Putamen (tissue), 1 donor: Measurements from ENCODE around the gene XIRP1.

Experiments used
- DNase-seq: peaks from one replicate; pipeline ENCODE4 v3.0.0-alpha.2; 2016; ENCODE audit warnings: low spot score

The XIRP1 gene

DNA sequence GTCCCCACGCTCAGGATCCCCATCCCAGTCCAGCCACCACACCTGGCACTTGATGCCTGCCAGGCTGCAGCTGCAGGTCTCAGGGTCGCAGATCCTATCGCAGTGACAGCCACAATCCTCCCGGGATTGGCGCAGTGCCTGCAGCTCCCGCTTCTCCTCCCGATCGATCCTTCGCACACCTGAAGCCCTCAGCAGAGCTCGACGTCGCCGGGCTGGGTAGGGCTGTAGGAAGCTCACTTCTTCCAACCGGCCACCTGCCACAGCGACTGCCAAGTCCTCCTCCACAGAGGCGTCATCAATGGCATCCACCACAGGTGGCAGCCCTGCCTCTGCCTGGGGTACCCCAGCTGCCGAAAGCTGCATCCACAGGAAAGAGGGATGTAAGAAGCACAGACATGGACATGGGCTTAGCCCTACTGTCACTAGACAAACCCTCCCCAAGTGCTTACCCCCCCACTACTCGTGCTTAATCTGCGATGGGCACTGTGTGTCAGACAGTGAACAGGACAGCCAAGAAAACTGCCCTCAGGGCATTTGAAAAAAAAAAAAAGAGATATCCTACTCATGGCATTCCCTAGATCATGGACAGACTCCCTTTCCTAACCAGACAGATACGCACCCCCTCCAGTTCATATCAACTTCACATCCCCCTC lies 48.2 kb downstream of the XIRP1 start:
- DNase-seq: no peak

DNA sequence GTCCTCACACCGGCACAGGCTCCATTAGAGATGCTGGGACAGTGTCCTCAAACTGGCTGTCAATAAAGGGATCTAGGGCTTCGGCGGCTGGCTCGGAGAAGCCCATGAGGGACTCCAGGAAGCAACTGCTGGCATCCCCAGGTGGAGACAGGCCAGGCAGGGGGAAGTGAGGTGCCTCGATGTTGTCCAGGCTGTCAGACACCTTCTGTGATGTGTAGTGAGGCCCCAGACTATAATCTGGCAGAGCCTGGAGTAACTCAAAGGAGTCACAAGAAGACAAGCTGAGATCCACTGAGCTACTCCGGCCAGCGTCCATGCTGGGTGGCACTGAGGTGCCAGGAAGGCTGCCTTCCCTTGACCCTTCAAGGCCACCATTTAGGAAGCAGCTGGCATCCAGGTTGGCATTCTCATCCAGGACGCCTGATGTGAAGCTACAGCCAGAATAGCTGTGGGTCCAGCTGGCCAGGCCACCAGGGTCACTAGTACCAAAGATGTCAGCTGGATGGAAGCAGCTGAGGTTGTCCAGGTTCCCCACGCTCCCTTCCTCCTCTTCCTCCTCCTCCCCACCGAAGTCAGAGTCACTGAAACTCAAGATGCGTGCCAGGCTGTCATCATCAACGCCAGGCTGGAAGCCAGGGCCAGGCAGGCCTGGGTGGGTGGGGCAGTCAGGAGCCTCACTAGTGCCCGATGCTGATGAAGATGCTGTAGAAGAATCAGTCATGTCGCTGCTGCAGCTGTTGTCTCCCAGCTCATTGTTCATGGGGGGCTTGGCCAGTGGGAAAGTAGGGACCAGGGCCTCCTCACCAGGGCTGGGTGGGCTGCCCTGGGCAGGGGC lies 49.1 kb downstream of the XIRP1 start:
- no peak for DNase-seq

DNA sequence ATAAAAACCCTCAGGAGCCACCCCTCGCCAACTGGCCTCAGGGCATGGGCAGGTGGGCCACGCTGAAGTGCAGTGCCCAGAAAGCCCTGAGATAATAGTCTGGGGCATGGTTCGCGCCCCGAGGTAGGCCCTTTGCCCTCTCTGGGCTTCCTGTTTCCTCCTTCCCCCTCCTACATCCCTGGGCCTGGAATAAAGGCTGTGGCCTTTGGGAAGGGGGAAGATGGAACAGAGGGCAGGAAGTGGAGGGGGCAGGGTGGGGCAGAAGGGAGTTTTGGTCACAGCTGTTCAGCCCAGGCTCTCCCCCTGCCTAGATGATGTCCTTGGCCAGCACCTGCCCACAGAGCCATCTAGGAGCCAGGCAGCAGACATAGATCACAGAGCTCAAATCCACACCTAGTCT lies 50.3 kb downstream of the XIRP1 start:
- no peak for DNase-seq

DNA sequence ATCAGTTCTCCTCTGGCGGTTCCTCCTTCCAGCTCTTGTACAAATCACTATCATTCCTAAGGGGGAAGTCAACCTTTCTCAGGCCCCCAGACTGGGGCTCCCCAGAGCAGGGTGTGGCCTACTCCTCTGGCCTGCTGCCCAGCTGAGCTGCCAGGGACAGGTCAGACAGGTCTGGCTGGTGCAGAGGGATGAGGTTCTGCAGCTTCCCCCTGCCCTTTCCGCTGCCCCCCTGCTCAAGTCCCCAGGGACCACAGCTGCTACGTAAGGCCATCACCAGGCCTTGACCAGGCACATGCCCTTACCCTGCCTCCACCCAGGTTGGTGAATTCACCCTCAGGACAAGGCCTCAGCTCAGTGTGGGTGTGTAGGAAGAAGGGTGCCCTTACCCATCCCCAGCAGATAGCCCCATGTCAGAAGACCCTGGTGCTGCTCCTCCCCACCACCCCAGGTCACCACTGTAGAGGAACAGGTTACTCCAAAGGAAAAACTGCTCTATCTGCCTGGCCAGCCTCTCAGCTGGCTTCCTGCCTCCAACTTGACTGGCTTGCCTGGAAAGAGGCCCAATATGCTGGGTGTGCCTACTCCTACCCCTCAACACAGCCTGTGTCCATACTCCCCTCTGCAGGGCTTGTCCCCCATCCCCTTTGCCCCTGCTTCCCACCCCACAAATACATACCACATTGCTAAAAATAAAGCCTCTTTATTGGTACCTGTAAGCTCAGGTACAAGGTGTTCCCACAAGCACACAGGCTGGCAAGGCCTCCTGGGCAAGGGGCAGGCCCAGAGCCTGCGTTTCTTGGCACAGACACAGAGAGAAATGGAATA lies 51.0 kb downstream of the XIRP1 start:
- DNase-seq: no peak

DNA sequence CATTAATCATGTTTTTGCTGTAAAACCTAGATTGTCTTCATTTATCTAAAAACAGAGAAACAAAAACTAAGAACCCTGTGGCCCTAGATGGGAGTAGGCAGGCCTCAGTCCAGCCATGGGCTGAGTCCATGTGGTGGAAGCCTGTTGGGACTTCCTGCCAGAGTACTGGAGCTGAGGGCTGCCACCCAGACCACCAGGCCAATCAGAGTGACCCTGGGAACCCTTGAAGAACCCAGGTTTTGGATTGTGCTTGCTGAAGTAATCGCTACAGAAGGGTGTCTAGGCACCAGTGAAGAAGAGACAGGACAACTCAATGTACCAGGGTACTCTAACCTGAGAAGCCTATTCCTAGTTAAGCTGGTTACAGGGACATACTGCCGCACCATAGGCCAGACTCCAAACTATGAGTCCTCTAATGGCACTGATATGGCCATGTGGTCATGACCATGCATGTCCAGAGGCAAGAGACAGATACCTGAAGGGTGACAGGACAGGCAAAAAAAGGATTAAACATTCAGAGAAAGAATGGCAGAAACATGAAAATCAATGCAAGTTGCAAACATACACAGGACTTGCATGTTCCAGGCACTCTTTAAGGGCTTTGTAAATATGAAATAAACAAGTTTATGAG lies 51.9 kb downstream of the XIRP1 start:
- DNase-seq: no peak

DNA sequence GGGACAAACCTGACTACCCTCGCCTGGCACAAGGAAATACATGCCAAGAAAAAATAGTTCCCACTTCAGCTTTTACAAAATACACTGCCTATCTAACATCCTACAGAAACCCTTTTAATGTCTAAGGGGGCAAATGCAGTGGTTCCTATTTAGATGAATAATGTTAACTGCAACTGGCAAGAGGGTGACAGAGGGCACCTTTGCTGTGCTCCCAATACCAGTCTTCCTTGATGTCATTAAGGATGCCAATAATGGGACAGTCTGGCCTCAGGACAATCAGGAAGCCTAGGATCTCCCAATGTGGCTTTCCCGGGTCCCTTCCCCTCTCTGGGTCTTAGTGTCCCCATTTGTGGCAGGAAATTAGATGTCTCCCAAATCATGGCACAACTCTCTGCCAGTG lies 53.0 kb downstream of the XIRP1 start:
- DNase-seq: no peak

DNA sequence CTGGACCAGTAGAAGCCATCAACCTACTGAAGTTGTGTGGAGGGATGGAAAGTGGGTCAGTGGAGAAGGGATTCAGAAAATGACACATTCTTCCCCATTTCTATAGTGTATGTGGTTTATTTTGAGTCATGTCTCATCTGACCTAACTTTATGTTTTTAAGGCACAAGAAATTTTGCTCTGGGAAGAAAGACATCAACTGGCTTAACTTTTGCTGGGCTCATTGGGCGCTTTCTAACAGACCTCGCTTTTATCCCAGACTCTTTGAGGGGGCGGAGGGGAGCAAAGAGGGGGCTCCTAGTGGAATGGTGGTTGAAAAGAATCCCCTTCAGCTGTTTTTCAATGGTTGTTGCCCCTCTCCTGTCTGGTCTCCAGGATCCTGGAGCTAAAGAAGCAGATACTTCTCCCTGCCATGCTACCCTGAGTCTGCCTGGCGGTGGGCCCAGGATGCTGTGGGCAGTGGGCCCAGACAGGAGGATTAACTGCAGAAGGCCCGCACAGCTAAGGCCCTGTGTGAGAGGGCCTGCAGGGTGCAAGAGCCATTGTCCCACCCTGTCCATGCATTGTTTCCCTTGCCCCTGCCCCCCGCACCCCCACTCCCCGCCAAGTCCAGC lies 53.5 kb downstream of the XIRP1 start:
- DNase-seq: no peak

DNA sequence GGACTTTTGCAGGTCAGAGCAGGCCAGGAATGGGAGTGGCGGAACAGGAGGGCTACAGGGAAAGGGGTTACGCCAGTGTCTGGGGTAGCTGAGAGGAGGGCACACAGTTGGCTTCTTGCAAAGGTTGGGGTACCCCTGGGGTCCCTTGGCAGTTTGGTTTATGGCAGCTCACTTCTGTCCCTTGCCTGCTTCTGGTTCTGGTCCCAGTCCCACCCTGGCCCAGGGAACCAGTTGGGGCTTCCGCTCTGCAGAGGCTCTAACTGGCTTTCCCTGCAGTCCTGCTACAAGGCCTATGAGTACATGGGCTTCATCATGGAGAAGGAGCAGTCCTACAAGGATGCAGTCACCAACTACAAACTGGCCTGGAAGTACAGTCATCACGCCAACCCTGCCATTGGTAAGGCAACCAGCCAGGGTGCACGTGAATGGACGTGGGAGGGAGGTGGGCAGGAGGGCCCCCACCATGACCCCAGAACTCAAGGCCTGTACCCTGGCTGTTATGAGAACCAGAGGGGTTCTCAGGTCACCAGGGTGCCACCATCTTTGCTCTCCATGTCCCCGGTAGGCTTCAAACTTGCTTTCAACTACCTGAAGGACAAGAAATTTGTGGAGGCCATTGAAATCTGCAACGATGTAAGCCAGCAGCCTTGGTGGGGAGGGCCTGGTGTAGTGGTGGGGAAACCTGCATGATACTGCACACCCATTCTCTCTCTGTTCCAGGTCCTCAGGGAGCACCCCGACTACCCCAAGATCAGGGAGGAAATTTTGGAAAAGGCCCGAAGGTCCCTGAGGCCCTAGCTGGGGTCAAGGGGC lies 54.2 kb downstream of the XIRP1 start:
- DNase-seq: no peak

DNA sequence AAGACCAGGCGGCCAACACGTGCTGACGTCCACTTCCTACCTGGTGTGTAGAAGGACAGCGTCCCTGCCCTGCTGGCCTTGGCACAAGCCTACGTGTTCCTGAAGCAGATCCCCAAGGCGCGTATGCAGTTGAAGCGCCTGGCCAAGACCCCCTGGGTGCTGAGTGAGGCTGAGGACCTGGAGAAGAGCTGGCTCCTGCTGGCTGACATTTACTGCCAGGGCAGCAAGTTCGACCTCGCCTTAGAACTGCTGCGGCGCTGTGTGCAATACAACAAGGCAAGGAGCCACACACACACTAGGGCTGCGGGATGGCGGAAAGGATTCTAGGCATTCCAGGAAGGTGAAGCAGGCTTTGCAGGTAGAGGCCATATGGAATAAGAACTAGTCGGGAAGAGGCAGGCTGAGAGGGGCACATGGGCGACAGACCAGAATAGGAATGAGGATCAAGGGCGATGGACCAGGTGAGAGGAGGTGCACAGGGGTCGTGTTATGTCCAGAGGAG lies 54.9 kb downstream of the XIRP1 start:
- DNase-seq: no peak

DNA sequence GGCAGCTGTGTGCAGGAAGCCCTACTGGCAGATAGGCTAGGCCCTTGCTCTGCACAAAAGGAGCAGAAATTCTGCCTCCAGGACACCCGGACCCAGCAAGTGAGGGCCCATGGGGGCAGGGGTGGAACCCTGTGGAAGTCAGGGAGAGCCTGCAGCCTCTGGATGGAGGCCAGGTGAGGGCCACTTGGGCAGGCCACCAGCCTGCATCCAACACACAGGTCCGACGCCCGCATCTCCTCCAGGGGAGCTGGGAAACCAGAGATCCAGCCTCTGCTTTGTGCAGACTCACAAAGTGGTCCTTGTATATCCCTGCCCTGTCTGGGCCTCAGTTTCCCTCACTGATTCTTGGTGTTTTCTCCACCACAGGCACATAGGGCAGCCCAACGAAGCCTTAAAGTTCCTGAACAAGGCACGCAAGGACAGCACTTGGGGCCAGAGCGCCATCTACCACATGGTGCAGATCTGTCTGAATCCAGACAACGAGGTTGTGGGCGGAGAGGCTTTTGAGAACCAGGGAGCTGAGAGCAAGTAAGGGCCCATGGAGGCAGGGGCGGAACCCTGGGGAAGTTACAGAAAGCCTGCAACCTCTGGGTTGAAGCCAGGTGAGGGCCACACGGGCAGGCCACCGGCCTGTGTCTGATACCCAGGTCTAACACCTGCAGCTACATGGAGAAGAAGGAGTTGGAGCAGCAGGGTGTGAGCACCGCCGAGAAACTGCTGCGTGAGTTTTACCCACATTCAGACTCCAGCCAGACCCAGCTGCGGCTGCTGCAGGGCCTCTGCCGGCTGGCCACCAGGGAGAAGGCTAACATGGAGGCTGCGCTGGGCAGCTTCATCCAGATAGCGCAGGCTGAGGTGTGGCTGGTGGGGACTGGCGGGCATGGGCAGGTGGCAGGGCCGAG lies 55.6 kb downstream of the XIRP1 start:
- no peak for DNase-seq

DNA sequence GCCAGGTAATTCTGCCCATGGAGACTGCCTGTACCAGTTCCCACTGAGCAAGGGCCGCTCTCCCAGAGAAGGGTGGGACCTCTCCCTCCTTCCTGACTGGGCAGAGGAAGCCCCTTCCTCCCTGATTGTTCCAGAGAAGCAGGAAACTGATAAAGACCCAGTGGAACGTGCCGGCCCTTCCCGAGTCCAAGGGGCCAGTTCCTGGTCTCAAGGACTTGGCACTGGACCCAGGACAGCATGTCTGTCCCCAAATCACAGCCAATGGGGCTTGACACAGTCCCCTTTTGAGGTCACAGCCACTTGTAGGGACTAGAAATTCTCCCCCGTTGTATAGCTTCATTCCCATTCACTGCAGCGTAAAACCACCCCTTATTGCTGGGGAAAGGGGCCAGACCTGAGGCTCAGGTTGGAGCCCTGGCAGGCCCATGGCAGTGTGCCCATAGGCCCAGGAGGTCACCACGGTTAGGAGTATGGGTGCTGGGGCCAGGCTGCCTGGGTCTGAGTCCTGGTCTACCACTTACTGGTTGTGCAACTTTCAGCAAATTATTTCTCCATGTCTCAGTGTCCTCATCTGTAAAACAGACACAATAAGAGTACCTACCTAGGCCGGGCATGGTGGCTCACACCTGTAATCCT lies 57.1 kb downstream of the XIRP1 start:
- no peak for DNase-seq

DNA sequence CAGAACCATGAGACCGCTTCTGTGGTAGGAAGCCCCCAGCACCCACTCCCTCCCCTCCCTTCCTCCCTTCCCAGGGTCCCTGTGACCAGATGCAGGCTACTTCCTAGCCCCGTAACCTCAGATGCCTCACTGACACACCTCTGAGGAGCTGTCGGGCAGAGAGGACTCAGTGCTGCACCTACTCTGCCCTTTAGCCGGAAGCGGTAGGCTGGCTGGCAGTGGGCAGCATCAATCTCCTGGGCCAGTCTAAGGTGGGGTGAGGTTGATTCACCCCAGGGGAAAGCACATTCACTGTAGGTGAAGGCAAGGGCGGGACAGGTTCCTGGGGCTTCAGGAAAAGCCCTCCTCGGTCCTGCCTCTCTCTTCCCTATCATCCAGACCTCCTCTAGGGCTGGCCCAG lies 58.1 kb downstream of the XIRP1 start:
- DNase-seq: no peak

DNA sequence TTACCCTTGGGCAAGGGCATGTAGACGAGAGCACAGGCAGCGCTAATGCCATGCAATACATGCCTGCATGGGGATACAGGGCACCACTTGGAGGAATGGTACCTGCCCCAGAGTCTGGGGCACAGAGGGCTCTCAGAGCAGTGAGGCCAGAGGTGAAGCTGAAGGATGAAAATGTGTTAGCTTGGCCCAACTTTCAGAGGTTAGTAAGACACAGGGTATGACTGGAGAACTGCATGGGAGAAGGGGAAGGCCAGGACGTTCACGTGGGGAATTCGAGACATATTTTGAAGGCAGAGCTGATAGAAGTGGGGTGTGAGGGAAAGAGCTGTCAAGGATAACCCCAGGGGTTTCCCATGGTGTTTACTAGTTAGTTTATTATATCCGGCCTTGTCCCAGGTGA lies 58.6 kb downstream of the XIRP1 start:
- no peak for DNase-seq
